AG09319 (cell line): ENCODE measurements around the gene IGLL5.

Experiments used
- DNase-seq: peaks from one replicate; pipeline ENCODE4 v3.0.0-alpha.2; 2010; ENCODE audit warnings: low read depth; ENCODE audit errors: extremely low read depth
- TF ChIP-seq, protein P1 (sequence below): IDR thresholded peaks from 2 replicates; pipeline ENCODE4 v1.5.1; 2011; ENCODE audit warnings: low read depth, mild to moderate bottlenecking, inconsistent platforms, low read length, moderate library complexity

IGLL5 gene

DNA sequence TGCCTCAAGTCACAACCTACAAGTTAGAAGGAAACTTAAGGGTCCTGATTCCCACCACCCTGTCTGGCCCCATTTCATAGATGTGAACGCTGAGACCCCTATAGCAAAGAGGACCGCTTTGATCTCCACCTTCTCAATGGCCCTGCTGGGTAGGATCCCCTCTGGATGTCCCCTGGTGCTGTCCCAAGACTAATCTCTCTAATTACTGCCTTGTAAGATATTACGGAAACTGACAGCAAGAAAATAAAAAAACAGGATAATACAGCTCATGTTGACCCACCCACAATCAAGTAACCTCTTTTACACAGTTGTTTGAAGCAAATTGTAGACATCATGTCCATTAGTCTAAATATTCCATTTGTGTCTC is 20.9 kb downstream of the IGLL5 start:
- no peak for DNase-seq
- TF ChIP-seq, protein P1, sequence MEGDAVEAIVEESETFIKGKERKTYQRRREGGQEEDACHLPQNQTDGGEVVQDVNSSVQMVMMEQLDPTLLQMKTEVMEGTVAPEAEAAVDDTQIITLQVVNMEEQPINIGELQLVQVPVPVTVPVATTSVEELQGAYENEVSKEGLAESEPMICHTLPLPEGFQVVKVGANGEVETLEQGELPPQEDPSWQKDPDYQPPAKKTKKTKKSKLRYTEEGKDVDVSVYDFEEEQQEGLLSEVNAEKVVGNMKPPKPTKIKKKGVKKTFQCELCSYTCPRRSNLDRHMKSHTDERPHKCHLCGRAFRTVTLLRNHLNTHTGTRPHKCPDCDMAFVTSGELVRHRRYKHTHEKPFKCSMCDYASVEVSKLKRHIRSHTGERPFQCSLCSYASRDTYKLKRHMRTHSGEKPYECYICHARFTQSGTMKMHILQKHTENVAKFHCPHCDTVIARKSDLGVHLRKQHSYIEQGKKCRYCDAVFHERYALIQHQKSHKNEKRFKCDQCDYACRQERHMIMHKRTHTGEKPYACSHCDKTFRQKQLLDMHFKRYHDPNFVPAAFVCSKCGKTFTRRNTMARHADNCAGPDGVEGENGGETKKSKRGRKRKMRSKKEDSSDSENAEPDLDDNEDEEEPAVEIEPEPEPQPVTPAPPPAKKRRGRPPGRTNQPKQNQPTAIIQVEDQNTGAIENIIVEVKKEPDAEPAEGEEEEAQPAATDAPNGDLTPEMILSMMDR, result no peak

DNA sequence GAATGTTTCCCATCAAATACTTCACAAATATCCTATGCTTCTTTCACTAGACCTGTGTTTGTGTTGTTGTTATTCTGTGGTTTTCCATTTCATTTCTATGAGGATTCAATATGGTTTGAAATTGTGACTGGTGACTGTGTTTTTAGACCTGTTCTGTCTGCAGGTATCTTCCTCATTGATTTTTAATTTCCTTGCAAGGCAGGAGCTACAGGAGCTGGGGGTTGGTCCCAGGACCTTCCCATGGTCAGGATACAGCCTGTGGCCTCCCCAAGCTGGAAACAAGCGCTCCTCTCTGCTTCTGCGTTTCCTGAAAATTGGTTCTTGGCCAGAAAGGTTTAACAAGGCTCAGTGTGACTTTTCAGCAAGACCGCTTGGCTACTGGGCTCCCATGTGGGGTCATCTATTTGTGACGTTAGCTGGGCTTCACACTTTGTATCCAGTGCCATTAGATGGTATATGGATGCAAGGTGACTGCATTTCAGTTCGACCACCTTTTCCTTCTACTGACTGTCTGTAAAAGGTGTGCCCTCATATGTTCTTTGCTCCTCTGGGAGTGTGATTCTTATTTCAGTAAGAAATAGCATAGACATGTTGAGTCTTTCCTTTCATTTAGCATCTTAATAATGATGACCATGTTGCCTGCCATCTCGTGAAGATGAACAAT is 21.5 kb downstream of the IGLL5 start:
- TF ChIP-seq, protein P1, result no peak
- DNase-seq, result no peak

DNA sequence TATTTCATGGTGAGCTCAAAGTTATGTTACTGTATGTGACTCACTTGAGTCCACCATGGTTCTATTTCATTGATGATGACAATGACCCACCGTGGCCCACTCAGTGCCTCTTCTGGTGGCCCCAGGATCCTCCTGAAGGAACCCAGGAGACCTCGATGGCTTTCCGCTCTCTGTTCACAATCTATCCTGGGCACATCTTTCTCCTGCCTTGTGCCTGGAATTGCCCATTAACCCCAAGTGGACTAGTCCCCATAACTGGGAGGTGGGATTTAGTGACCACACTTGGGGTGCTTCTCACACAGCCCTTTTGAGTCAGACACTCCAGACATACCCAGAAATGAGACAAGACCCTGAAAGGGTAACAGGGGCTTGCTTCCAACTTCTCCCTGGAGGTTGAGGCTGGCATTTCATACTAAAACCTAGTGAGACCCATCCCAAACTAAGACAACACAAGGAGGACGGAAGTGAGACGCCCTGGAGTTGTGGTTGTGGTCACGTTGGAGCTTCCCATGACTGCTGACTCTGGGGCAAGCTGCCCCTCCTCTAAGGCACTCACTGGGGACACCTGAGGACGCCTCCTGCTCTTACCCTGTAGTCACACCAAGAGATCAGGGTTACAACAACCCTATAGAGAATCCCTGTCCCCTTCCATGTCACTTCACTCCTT is 22.1 kb downstream of the IGLL5 start:
- TF ChIP-seq, protein P1, result no peak
- DNase-seq, result no peak

DNA sequence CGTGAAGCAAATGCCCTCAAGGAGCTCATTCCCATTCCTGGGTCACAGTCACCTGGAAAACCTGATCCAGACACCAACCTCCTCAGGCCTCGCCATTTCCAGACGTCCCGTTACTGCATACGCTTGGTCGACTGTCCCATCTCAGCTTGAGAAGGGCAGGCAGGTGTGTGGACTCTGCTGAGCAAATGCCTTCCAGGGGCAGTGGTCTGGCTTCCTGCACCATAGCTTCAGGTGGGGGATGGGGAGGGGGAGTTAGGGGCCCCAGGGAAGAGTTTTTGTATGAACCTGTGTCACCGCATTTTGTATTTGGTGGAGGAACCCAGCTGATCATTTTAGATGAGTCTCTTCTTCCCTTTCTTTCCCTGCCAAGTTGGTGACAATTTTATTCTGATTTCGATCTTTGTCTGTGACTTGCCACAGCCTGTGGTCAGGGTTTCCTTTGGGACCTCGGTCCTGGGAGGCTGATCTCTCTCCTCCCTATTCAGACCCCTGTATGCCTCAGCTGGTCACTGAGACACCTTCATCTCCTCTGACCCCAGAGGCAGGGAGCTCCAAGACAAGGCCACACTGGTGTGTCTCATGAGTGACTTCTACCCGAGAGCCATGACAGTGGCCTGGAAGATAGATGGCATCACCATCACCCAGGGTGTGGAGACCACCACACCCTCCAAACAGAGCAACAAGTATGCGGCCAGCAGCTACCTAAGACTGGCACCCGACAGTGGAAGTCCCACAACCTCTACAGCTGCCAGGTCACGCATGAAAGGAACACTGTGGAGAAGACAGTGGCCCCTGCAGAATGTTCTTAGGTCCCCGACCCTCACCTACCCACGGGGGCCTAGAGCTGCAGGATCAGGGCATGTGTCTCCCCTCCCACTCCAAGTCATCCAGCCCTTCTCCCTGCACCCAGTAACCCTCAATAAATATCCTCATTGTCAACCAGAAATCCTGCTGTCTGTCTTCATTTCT is 22.9 kb downstream of the IGLL5 start:
- no peak for DNase-seq
- TF ChIP-seq, protein P1, result no peak

DNA sequence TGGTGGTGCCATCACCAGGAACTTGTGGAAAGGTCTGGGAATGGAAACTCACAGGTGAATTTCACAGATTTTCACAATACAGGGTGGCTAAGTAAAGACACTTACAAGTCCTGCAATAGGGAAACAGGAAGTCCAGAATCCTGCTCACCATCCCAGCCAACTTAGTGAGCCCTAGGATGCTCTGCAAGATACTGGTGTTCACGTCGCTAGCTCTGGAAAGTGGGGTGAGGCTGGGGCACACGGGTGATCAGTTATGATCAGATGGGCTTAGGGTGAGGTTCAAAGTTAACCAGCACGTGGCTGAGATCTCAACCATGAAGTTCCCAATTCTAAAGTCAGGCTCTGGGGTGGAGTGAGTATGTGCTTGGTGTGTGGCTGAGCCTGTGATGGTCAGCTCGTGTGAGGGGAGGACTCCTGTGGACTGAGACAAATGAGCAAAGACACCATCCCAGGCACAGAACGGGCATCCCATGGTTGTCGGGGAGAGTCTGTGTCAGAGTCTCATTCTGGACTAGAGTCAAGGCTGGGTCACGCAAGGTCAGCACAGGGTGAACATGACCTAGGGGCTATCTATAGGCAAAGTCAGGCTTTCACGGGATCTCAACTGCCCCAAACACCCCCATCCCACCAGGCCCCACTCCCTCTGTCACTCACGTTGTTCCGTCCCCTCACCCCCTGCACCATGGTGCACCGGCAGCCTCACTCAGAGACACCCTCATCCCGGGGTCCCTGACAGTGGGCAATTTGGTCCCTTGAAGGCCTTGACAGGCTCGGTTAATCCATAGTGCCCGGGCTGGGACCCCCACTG is 23.9 kb downstream of the IGLL5 start:
- TF ChIP-seq, protein P1, result no peak
- no peak for DNase-seq

DNA sequence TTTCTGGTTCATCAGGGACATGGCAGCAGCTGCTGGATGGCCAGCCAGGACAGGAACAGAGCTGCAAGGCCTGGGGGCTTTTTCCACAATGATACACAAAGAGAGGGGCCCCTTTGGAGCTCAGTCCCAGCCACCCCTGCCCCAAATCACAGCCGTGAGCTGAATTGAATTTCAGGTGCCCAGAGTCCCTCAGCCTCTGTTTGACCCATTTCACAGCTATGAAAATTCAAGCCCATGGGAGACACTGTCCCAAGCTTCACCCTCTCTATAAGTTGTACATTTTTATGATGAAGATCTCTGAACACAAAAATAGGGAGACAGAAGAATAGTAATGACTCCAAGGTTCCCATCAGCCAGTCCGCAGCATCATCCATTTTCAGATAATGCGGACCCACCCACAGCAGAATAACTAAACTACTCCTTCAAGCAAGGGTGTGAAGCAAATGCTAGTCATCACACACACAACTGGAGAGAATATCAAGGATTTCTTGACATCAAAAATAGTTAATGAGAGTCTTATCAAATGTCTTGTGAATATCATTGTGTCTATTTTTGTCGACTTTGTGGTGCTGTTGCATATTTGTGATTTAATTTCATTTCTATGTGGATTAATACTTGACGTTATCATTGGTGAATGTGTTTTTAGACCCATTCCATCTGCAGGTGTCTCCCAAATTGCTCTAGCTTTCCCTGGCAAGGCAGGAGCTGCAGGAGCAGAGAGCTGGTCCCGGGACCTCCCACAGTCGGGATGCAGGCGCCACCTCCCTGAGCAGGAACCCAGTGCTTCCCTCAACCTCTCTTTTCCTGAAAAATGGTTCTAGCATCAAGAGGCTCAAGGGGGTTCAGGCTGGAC is 24.7 kb downstream of the IGLL5 start:
- DNase-seq, result no peak
- TF ChIP-seq, protein P1, result no peak
